Stimulated activated naive B cell treated with anti-CD40 and anti-IgM and Interleukin-4, amounts not matched to agents 10 μg/mL and 1 μg/mL and 100 μg/mL, for 72 hours (primary cell): Measurements from ENCODE around the gene SPON2.

Experiments
- ATAC-seq, 2 donors: fragments of 150-1000 bp; cut with Tn5 transposase; replicated peaks; 2 replicates each; pipeline ENCODE4 v1.10.0; 2021; ENCODE audit warnings: moderate library complexity in 1 of 2
- DNase-seq: peaks from one replicate; pipeline ENCODE4 v3.0.0; 2021
- H3K27ac Mint-ChIP-seq: one replicate; pipeline ENCODE4 v1.8.0; 2022; ENCODE audit warnings: mild to moderate bottlenecking, mixed read lengths
- H3K27me3 Mint-ChIP-seq, 2 donors: one replicate each; pipeline ENCODE4 v1.8.0; 2022; ENCODE audit warnings: mixed read lengths in 2 of 2
- H3K36me3 Mint-ChIP-seq, 2 donors: one replicate each; pipeline ENCODE4 v1.8.0; 2022; ENCODE audit warnings: mixed read lengths in 2 of 2, mild to moderate bottlenecking in 1 of 2
- H3K4me1 Mint-ChIP-seq, 2 donors: one replicate each; pipeline ENCODE4 v1.8.0; 2022; ENCODE audit warnings: mixed read lengths in 2 of 2, mild to moderate bottlenecking in 1 of 2
- H3K4me3 Mint-ChIP-seq, 2 donors: one replicate each; pipeline ENCODE4 v1.8.0; 2022; ENCODE audit warnings: mild to moderate bottlenecking in 2 of 2, mixed read lengths in 2 of 2, moderate library complexity in 1 of 2
- H3K9me3 Mint-ChIP-seq, 2 donors: one replicate each; pipeline ENCODE4 v1.8.0; 2022; ENCODE audit warnings: mixed read lengths in 2 of 2, mild to moderate bottlenecking in 1 of 2

Gene SPON2

GRCh38 chr4:1172228-1172851, at the start of gene SPON2:
Gene SPON2 (minus strand): TSS chr4:1172583.
- no peaks in the 10 kb centered on the region for H3K36me3 Mint-ChIP-seq
- no peak for ATAC-seq
- H3K4me1 Mint-ChIP-seq: peaks cover 19 to 36% of the 10 kb centered on the region in 2 donors
- H3K27me3 Mint-ChIP-seq: peaks cover 21 to 42% of the 10 kb centered on the region in 2 donors
- peak within 1 kb of the TSS; percentile 84 for H3K27ac Mint-ChIP-seq
- DNase-seq: no peak
- H3K4me3 Mint-ChIP-seq: peak within 1 kb of the TSS; percentile 78 to 85
- no peaks in the 10 kb centered on the region for H3K9me3 Mint-ChIP-seq

DNA sequence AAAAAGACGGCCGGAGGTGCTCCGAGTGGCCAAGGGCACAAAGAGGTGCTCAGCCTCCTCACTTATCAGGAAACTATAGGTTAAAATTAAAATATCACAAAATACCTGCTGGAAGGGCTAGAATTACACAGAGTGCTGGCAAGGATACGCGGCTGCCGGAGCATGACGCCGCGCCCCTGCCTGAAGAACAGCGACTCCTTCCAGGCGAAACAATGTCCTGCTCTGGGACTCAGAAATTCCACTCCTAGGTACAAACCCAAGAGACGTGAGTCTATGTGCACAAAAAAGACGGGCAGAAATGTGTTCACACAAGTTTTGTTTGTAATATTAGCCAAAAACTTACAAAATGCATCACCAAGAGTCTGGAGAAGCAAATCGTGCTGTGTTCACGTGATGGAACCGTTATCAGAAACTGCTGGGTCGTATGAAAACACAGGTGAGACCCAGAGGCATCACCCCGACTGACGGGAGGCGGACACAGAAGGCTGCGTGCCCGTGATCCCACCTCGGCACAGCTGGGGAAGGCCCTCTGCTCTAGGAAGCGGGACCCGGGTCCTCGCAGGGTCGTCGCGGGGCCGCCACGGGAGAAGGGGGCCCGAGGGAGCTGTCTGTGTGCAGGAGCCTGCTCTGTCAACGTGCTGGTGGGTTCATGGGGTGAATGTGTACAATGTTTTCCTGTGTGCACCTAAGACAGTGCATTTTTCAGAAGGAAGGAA, 48.9 kb upstream of the SPON2 start:
- DNase-seq: no peak
- no peaks in the 10 kb centered on the region for H3K9me3 Mint-ChIP-seq
- no peak for ATAC-seq
- peak overlapping the region; percentile 57 for H3K27ac Mint-ChIP-seq
- peaks cover 50 to 69% of the 10 kb centered on the region in 2 donors for H3K4me1 Mint-ChIP-seq
- H3K4me3 Mint-ChIP-seq: peak overlapping the region in 1 of 2 donors; percentile 29
- H3K36me3 Mint-ChIP-seq: peaks cover 57 to 70% of the 10 kb centered on the region in 2 donors
- no peaks in the 10 kb centered on the region for H3K27me3 Mint-ChIP-seq

DNA sequence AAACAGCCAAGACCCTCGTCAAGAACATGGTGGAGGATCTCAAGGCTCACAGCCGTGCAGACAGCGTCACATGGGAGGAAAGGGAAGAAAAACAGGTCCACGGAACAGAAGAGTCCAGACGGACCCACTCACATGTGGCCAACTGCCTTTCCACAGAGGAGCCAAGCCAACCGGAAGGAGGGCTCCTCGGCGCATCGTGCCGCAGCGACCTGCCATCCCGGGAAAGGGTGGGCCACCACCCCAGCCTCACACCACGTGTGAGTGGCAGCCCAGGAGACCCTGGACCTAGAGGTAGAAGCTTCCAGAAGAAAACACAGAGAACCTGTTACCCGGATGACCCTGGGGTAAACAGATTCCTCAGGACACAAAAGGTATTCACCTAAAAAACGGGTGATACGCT, 48.2 kb upstream of the SPON2 start:
- ATAC-seq (no peak), DNase-seq (no peak)
- peaks cover 52 to 70% of the 10 kb centered on the region in 2 donors for H3K4me1 Mint-ChIP-seq
- no peaks in the 10 kb centered on the region for H3K9me3 Mint-ChIP-seq
- H3K27ac Mint-ChIP-seq: peak overlapping the region; percentile 59
- H3K27me3 Mint-ChIP-seq: no peaks in the 10 kb centered on the region
- H3K36me3 Mint-ChIP-seq: peaks cover 57 to 68% of the 10 kb centered on the region in 2 donors
- H3K4me3 Mint-ChIP-seq: no peak overlapping the region

GRCh38 chr4:1219566-1219950, 47.2 kb upstream of the SPON2 start:
- Mint-ChIP-seq H3K36me3 (peaks cover 56 to 68% of the 10 kb centered on the region in 2 donors), H3K4me1 (peaks cover 50 to 72% of the 10 kb centered on the region in 2 donors), H3K9me3 (no peaks in the 10 kb centered on the region), H3K4me3 (peak overlapping the region; percentile 81 to 84), H3K27ac (peak overlapping the region; percentile 81), H3K27me3 (no peaks in the 10 kb centered on the region)
- no peak for DNase-seq
- ATAC-seq: no peak

DNA sequence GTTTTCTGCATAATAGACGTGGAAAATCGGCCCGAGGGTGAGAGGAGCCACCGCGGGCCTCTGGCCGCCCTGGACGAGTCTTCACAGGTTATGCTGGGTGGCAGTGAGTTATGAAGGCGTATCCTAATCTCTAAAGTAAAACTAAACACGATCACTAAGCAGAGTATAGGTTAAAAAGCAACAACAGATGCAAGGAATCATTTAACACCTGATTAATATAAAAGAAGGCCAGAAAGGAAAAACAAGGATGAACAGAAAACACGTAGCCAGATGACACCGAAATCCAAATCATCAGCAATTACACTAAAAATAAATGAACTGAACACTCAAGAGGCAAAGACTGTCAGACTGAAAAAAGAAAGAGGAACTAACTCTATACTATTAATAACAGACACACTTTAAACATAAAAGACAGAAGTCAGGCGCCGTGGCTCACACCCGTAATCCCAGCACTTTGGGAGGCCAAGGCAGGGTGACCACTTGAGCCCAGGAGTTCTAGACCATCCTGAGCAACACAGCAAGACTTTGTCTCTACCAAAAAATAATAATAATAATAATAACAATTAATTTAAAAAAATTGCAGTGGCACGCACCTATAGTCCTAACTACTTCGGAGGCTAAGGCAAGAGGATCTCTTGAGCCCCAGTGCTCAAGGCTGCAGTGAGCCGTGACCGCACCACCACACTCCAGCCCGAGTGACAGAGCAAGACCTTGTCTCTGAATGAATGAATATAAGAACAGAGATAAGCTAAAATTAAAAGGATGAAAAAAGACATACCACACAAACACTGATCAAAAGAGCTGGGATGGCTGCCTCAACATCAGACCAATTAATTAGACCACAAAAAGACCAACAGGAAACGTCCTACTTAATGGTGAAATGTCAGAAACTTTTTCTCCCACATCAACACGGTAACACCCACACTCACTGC, 46.5 kb upstream of the SPON2 start:
- H3K27ac Mint-ChIP-seq: peak overlapping the region; percentile 96
- H3K36me3 Mint-ChIP-seq: peaks cover 52 to 62% of the 10 kb centered on the region in 2 donors
- ATAC-seq: peak; percentile 84 to 91
- H3K27me3 Mint-ChIP-seq: no peaks in the 10 kb centered on the region
- no peaks in the 10 kb centered on the region for H3K9me3 Mint-ChIP-seq
- peak; percentile 62 for DNase-seq
- H3K4me3 Mint-ChIP-seq: peak overlapping the region; percentile 83 to 84
- H3K4me1 Mint-ChIP-seq: peaks cover 45 to 65% of the 10 kb centered on the region in 2 donors

DNA sequence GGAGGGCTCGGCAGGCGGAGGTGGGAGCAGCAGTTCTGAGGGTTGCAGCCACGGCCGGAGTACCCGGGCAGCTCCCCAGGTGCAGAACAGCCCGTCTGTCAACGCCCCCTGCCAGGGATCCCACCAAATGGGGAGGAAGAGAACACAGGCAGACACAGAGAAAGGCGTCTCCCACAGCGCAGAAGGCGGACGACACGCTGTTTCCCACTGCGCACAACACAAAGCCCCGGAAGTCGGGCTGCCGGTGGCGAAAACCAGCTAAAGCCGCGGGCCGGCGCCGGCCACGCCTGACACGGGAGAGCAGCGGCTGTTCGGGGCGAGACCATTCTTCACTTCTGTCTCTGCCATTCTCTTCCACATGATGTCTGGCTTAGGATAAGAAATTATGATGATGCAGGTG, 45.0 kb upstream of the SPON2 start:
- peak overlapping the region; percentile 96 for H3K27ac Mint-ChIP-seq
- no peaks in the 10 kb centered on the region for H3K9me3 Mint-ChIP-seq
- peaks cover 43 to 62% of the 10 kb centered on the region in 2 donors for H3K4me1 Mint-ChIP-seq
- H3K36me3 Mint-ChIP-seq: peaks cover 57 to 59% of the 10 kb centered on the region in 2 donors
- H3K27me3 Mint-ChIP-seq: no peaks in the 10 kb centered on the region
- DNase-seq (no peak), ATAC-seq (no peak)
- peak overlapping the region; percentile 83 to 84 for H3K4me3 Mint-ChIP-seq

DNA sequence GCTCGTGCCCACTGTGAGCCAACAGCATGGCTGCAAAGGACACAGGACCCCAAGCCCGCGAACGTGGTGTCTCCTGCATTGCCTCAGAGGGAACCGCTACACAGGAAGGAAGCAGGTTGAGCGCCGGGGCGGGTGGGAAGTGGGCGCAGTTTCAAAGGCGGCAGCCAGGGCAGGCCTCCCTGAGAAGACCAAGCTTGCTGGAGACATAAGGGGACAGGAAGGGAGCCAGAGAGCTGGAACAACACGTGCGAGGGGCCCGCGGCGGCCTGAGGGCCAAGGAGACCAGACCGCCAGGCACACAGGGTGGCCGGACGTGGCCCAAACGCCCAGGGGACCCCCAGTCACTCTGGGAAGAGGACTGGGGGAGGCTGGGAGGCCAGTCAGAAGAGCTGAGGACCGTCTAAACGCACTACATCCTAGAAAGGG, 44.5 kb upstream of the SPON2 start:
- peak; percentile 29 for DNase-seq

GRCh38 chr4:1216076-1216614, 43.8 kb upstream of the SPON2 start:
- Mint-ChIP-seq H3K4me1 (peaks cover 35 to 53% of the 10 kb centered on the region in 2 donors), H3K36me3 (peaks cover 56 to 61% of the 10 kb centered on the region in 2 donors), H3K27ac (peak overlapping the region; percentile 84), H3K9me3 (no peaks in the 10 kb centered on the region), H3K4me3 (peak overlapping the region; percentile 83 to 84), H3K27me3 (no peaks in the 10 kb centered on the region)
- no peak for ATAC-seq
- no peak for DNase-seq

More for the DNA sequence above, 44.5 kb upstream of the SPON2 start:
- Mint-ChIP-seq H3K9me3 (no peaks in the 10 kb centered on the region), H3K27me3 (no peaks in the 10 kb centered on the region), H3K4me3 (peak overlapping the region; percentile 83 to 84), H3K4me1 (peaks cover 42 to 60% of the 10 kb centered on the region in 2 donors), H3K27ac (peak overlapping the region; percentile 84), H3K36me3 (peaks cover 60 to 61% of the 10 kb centered on the region in 2 donors)
- peak; percentile 28 to 39 for ATAC-seq

DNA sequence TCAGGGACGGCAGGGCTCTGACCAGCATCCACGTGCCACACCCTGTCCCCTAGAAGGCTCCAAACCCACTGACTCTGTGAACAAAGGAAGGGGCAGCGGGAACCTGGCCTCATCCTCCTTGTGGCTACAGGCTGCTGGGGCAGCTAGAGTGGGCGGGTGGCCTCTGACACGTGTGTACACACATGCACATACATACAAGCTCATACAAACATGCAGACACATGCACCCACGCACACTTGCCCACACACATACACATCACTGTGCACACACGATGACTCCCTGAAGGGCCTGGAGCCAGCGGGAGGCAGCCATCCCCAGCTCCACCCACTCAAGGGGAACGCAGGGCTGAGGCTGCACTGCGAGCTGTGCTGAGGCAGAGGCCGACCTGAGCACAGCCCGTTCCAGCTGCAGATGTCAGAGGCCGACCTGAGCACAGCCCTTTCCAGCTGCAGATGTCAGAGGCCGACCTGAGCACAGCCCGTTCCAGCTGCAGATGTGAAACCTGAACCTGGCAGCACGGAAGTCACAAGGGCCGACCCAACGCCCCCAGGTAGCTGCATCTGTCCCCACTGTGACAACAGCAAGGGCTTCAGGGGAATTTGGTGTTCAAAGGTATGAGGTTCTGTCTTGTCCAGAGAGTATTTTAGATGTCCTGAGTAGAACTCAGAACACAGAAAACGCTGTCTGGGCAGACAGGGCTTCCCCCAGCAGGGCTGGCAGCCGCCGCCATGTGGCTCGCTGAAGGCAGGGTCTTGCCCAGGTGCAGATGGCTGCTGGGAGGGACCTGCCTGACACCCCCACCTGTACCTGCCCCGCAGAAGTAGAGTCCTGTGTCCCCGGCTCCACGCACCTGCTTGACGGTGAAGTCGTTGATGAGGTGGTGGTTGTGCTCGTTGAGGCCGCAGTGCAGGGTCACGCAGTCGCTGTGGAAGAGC, 43.0 kb upstream of the SPON2 start:
- Mint-ChIP-seq H3K36me3 (peaks cover 52 to 56% of the 10 kb centered on the region in 2 donors), H3K9me3 (no peaks in the 10 kb centered on the region)

DNA sequence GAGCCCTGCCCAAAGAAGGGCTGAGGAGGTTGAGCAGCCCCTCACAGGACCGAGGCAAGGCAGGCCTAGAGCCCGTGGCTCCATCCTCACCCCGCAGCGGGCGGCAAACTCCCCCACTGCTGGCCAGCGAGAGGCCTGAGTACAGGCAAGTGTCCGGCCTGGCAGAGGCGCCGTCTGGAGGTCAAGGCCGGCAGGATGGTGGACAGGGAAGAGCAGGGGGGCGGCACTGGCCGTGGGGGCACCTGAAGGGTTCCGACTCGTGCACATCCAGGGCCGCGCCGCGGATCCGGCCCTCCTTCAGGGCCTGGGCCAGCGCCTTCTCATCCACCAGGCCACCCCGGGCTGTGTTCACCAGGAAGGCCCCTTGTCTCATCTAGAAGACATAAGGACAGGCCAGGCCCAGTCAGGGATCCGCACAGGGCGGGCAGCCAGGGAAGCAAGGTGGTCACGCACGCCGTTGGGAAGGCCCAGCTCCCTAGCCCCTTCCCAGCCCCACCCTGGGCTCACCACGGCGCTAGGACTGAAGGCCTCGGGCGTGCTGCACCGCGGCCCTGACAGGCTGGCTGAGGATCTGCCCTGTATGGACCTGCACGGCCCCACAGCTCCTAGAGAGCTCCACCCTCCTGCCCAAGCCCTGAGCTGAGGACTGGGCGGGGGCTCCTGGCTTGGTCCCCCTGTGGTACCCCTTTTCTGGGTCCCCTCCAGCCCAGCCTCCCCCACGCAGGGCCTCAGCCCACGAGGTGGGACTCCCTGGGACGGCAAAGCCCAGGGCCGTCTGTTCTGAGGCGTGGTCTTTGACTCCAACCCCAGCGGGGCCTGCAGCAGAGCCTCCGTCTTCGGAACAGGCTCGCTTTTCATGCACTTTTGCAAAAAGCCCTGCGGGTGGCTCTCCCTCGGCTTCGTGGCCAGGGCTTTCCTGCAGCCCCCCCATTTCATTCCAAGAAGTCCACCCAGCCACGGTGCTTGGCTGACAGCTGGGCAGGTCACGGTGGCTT, 42.0 kb upstream of the SPON2 start:
- H3K27me3 Mint-ChIP-seq: no peaks in the 10 kb centered on the region
- H3K36me3 Mint-ChIP-seq: peaks cover 51 to 52% of the 10 kb centered on the region in 2 donors
- DNase-seq (no peak), ATAC-seq (no peak)
- no peak overlapping the region for H3K4me3 Mint-ChIP-seq
- peaks cover 29 to 39% of the 10 kb centered on the region in 2 donors for H3K4me1 Mint-ChIP-seq
- H3K27ac Mint-ChIP-seq: no peak overlapping the region
- no peaks in the 10 kb centered on the region for H3K9me3 Mint-ChIP-seq

More for the DNA sequence above, 43.0 kb upstream of the SPON2 start:
- peak overlapping the region; percentile 59 for H3K27ac Mint-ChIP-seq
- DNase-seq (peak; percentile 24), ATAC-seq (peak in 1 of 2 donors; percentile 36)
- peaks cover 33 to 45% of the 10 kb centered on the region in 2 donors for H3K4me1 Mint-ChIP-seq
- H3K27me3 Mint-ChIP-seq: no peaks in the 10 kb centered on the region
- no peak overlapping the region for H3K4me3 Mint-ChIP-seq

DNA sequence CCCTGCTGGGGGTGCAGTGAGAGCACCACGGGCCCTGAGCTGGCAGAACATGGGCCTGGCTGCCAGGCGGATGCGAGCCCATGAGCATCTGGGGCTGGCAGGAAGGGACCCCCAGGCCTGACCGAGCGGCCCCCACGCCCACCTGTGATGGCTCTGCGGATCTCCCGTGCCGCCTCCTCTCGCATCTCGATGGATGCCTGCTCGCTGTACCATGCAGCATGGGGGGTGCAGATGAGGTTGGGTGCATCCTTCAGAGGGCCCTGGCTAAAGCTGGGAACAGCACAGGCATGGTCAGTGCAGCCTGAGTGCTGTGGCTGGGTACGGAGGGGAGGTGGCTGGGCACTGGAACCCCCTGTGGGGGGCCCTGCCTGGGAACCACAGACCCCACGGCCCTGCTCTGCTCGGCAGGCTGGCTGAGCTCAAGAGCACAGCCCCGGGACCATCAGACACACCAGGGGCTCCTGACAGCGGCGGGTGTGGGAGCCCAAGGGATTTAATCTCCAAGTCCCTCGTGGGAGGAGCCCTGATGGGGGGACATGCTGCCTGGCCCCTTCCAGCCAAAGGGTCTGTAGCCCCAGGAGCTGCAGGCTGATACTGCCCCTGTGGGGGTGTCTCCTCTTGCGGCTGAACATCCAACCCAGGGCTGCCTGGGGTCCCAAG, 41.1 kb upstream of the SPON2 start:
- DNase-seq: no peak
- H3K27ac Mint-ChIP-seq: no peak overlapping the region
- H3K9me3 Mint-ChIP-seq: no peaks in the 10 kb centered on the region
- H3K36me3 Mint-ChIP-seq: peaks cover 54 to 56% of the 10 kb centered on the region in 2 donors
- no peak overlapping the region for H3K4me3 Mint-ChIP-seq
- no peak for ATAC-seq
- H3K27me3 Mint-ChIP-seq: no peaks in the 10 kb centered on the region
- peaks cover 26 to 39% of the 10 kb centered on the region in 2 donors for H3K4me1 Mint-ChIP-seq
